Small intestine (tissue), 7 donors: ENCODE data around the gene FSIP1. TPM values are rescaled to one million over a fixed set of nuclear protein-coding genes. Genes with fewer than 3 reads are reported as not detected.

Experiments
- DNase-seq, 2 donors: peaks; one replicate each; pipeline versions ENCODE4 v3.0.0 to v3.0.0-alpha.2; 2013
- FAIRE-seq: peaks from 2 replicates; lab custom pipeline; 2012; peaks lifted over from hg19 to GRCh38; lab: Jason Lieb, UNC
- H3K27ac ChIP-seq, 3 donors: one replicate each; pipeline ENCODE4 v1.5.1; 2013; ENCODE audit warnings: low read length in 2 of 3, mild to moderate bottlenecking in 2 of 3, control low read depth in 1 of 3, inconsistent platforms in 1 of 3, low read depth in 1 of 3, moderate library complexity in 1 of 3
- H3K27me3 ChIP-seq, 3 donors: one replicate each; pipeline ENCODE4 v1.6.1; 2013; ENCODE audit warnings: low read length in 3 of 3, inconsistent platforms in 1 of 3; ENCODE audit not compliant: control insufficient read depth in 3 of 3, insufficient read depth in 3 of 3
- H3K36me3 ChIP-seq, 3 donors: one replicate each; pipeline ENCODE4 v1.6.1; 2013; ENCODE audit warnings: low read length in 3 of 3, inconsistent platforms in 1 of 3, low read depth in 1 of 3, mild to moderate bottlenecking in 1 of 3, moderate library complexity in 1 of 3; ENCODE audit not compliant: control insufficient read depth in 3 of 3, insufficient read depth in 2 of 3
- H3K4me1 ChIP-seq, 3 donors: one replicate each; pipeline ENCODE4 v1.6.1; 2013; ENCODE audit warnings: low read length in 2 of 3, inconsistent platforms in 1 of 3, low read depth in 1 of 3, mild to moderate bottlenecking in 1 of 3, moderate library complexity in 1 of 3; ENCODE audit not compliant: control insufficient read depth in 3 of 3, insufficient read depth in 2 of 3
- H3K4me3 ChIP-seq, 3 donors: one replicate each; pipeline ENCODE4 v1.5.1; 2013; ENCODE audit warnings: low read length in 3 of 3, control low read depth in 1 of 3, inconsistent platforms in 1 of 3, low read depth in 1 of 3, mild to moderate bottlenecking in 1 of 3, moderate library complexity in 1 of 3
- H3K9me3 ChIP-seq, 2 donors: one replicate each; pipeline ENCODE4 v1.6.1; 2013; ENCODE audit warnings: low read depth in 1 of 2, low read length in 1 of 2; ENCODE audit not compliant: control insufficient read depth in 2 of 2, insufficient read depth in 1 of 2
- WGBS, 3 donors: extraction: QIAGEN DNeasy Blood & Tissue Kit; methylation state at CpG; one replicate each; pipeline ENCODE4 v1.1.7; 2013; 5-methylcytosine and 5-hydroxymethylcytosine counted together
- polyA plus RNA-seq, 4 donors: library from polyadenylated mRNA; stranded (reverse) in 3 of 4; unstranded in 1 of 4; fragments of 200-250 nt in 3 of 4; fragments of 120-200 nt in 1 of 4; gene quantifications; one replicate each; pipeline versions ENCODE4 v1.2.1 to v1.2.3, GENCODE V29; 2013
- donor health status: healthy with polysubstance abuse.
- donor health status: control.
- donor health status: control.
- donor health status: Bipolar disorder and iron deficiency.
- donor health status: healthy.

Gene FSIP1
- polyA plus RNA-seq, 4 donors, result 0.12 to 0.72 TPM; not detected in 2

DNA sequence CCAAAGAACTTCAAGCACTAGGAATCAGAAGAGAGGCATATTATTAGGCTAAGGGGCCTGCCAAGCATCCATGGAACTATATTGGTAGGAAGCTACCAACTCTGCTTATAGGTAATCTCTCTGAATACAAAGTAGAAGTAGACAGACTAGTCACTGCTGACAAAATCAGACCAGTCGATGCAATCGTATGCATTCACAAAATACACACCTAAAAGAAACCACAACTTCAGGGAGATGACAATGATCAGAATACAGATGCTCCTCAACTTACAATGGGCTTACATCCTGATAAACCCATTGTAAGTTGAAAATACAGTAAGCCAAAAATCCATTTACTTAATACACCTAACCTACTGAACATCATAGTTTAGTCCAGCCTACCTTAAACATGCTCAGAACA, 94.7 kb downstream of the FSIP1 start:
- FAIRE-seq (no peak), DNase-seq (no peak)
- Histone ChIP-seq H3K9me3 (no peaks in the 10 kb centered on the region), H3K27me3 (no peaks in the 10 kb centered on the region), H3K4me1 (peaks cover 0 to 3% (median 0%) of the 10 kb centered on the region in 3 donors), H3K27ac (no peak overlapping the region), H3K4me3 (no peak overlapping the region), H3K36me3 (no peaks in the 10 kb centered on the region)
- 85 to 90% (median 89%) methylated on average over 2 of the region's 2 CpGs for WGBS, 3 donors

DNA sequence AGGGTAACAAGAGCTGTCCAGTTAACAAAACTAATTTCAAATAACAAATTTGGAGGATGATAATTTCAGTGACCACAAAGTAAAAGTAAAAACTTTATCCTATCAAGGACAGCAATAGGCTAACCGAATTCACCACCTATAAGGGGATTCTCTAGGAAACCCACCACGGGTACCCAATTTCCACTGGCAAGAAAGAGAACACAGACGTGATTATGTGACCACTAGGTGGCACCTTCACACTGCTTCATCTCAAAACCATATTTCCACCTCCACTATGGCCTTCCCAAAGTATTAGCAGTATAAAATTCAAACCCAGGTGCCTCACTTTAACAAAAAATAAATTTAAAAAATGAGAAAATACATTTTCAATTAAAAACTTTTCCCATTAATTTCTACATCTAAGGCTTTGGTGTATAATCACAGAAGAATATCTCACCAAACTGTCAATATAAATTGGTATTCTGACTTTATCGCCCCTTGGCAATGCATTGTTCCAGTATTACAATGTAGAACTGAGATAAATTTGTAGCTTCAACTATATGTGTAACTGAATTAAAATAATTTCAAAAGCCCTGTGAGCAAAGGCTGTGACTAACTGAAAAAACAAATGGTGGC, 96.5 kb downstream of the FSIP1 start:
- WGBS, 3 donors, result 24 to 26% (median 25%) methylated on average over 4 of the region's 4 CpGs
- DNase-seq (peak; percentile 46 to 67), FAIRE-seq (no peak)
- H3K4me3 ChIP-seq, result no peak overlapping the region
- no peaks in the 10 kb centered on the region for H3K9me3 ChIP-seq
- peaks cover 0 to 2% (median 0%) of the 10 kb centered on the region in 3 donors for H3K27me3 ChIP-seq
- no peaks in the 10 kb centered on the region for H3K36me3 ChIP-seq
- no peak overlapping the region for H3K27ac ChIP-seq
- no peaks in the 10 kb centered on the region for H3K4me1 ChIP-seq

DNA sequence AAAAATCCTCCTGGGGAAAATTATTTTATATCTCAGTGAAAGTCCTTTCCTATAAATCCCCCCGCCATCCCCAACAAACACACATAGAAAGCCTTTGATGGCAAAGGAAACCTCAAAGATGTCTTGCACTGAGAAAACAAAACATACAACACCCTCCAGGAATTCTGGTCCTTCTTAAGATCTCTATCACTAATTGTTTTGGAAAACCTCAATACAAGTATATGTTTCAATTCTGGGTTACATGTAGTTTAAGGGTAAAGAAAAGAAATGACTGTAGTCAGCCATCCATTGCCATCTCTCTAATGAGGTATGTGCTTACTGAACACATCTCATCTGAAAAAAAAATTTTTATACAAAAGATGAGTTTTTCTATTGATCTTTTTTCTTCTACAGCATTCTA, 97.3 kb downstream of the FSIP1 start:
- 90 to 97% (median 96%) methylated on average over 1 of the region's 1 CpG for WGBS, 3 donors
- peaks cover 0 to 2% (median 0%) of the 10 kb centered on the region in 3 donors for H3K27me3 ChIP-seq
- no peak overlapping the region for H3K4me3 ChIP-seq
- no peaks in the 10 kb centered on the region for H3K9me3 ChIP-seq
- FAIRE-seq, result no peak
- H3K36me3 ChIP-seq, result no peaks in the 10 kb centered on the region
- no peaks in the 10 kb centered on the region for H3K4me1 ChIP-seq
- no peak overlapping the region for H3K27ac ChIP-seq
- no peak for DNase-seq

DNA sequence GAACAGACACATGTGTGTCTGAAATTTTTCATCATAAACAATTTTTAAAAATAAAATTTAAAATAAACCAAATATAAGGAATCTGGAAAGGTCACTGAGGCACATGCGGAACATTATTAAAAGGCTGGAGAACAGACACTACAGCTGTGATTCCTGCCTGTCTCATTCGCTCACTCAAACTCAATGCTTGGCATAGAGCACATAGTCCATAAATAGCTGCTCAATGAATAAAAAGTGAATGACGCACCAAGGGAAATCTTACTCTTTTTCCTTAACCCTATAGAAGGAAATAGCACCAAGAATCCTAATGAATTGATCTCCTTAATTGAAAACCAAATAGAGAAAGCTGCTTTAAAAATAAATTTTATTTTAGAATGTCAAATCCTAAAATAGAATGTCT, 98.4 kb downstream of the FSIP1 start:
- H3K4me1 ChIP-seq, result no peaks in the 10 kb centered on the region
- no peaks in the 10 kb centered on the region for H3K36me3 ChIP-seq
- no peak for DNase-seq
- no peak for FAIRE-seq
- no peak overlapping the region for H3K27ac ChIP-seq
- no peaks in the 10 kb centered on the region for H3K9me3 ChIP-seq
- 53 to 61% (median 60%) methylated on average over 3 of the region's 3 CpGs for WGBS, 3 donors
- H3K27me3 ChIP-seq, result peaks cover 0 to 2% (median 0%) of the 10 kb centered on the region in 3 donors
- H3K4me3 ChIP-seq, result no peak overlapping the region

DNA sequence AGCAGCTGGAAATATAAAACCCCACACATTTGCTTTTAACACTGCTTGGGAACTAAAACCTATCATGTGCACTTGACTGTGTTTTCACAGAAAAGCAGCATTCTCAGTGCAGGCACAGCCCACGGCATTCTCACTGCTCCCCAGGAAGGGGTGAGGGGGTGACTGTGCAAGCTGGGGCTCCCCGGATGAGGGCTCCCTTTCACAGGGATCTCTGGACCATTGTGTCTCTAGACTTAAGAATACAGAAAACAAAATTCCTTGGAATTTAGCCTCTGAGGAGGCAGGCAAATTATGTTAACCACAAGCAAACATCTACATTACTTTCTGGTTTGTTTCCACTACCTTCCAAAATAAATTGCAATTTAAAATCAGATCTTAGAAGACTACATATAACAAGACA, 100.3 kb downstream of the FSIP1 start:
- Histone ChIP-seq H3K27me3 (peaks cover 0 to 2% (median 0%) of the 10 kb centered on the region in 3 donors), H3K4me3 (no peak overlapping the region), H3K4me1 (no peaks in the 10 kb centered on the region), H3K36me3 (no peaks in the 10 kb centered on the region), H3K9me3 (no peaks in the 10 kb centered on the region), H3K27ac (no peak overlapping the region)
- FAIRE-seq (no peak), DNase-seq (no peak)
- WGBS, 3 donors, result 77 to 91% (median 84%) methylated on average over 2 of the region's 2 CpGs

DNA sequence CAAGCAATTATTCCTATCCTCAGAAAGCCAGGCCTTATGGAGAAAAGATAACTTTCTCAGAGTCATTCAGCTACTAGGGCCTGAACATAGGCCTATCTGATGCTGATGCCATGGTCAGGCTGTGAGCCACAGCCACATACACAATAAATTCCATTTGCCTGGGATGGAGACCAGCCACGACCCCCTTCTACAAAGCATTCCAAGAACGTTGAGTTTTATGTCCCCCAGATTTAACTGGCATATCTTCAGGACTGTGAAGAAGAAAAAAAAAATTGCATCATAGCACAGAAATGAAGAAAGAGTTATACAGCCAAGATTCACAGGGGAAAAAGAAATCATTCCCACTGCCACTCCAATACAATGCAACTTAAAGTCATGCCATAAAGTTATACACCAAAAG, 101.8 kb downstream of the FSIP1 start:
- peaks cover 0 to 2% (median 0%) of the 10 kb centered on the region in 3 donors for H3K27me3 ChIP-seq
- no peaks in the 10 kb centered on the region for H3K9me3 ChIP-seq
- H3K4me3 ChIP-seq, result no peak overlapping the region
- H3K36me3 ChIP-seq, result no peaks in the 10 kb centered on the region
- FAIRE-seq (no peak), DNase-seq (no peak)
- WGBS, 3 donors, result 55 to 78% (median 69%) methylated on average over 2 of the region's 2 CpGs
- H3K27ac ChIP-seq, result no peak overlapping the region
- H3K4me1 ChIP-seq, result no peaks in the 10 kb centered on the region

DNA sequence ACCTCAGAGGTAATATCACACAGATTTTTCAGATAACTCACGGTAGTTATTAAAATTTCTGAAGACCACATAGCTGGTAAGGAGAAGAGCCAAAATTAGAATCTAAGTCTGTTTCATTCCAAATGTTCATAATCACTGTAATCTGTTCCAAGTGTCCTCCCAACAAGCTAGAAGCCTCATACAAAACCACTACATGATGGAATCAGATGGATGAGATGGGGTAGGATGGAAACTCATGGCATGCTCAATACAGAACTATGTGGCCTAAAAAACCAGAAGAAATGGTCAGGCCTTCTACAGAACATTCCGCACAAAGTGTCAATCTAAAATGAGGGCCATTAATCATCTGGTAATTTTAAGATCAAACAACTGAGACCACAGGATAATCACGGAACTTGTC, 110.0 kb downstream of the FSIP1 start:
- Histone ChIP-seq H3K4me3 (no peak overlapping the region), H3K9me3 (no peaks in the 10 kb centered on the region), H3K27ac (no peak overlapping the region), H3K36me3 (no peaks in the 10 kb centered on the region), H3K27me3 (no peaks in the 10 kb centered on the region), H3K4me1 (no peaks in the 10 kb centered on the region)
- WGBS, 3 donors, result 85 to 94% (median 88%) methylated on average over 3 of the region's 3 CpGs
- FAIRE-seq (no peak), DNase-seq (no peak)

DNA sequence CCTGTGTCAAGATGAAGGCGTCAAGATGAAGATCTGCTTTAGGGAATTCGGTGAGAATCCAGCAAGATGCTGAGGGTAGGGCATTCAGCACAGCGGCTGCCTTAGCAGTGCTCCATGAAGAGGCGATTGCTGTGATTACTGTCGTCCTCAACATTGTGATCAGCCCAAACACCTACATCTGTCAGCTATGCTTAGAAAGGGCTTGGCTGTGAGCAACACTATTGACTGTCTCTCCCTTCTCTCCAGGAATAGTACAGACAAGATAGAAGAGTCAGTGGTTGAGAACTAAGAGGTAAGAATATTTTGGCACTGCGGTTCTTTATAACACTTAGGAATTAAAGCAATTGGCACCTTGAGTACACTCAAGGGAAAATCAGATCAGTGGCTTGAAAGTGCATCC, 110.5 kb downstream of the FSIP1 start:
- H3K9me3 ChIP-seq, result no peaks in the 10 kb centered on the region
- 87 to 92% (median 91%) methylated on average over 6 of the region's 6 CpGs for whole genome bisulfite sequencing, 3 donors
- FAIRE-seq (no peak), DNase-seq (no peak)
- no peak overlapping the region for H3K27ac ChIP-seq
- no peak overlapping the region for H3K4me3 ChIP-seq
- no peaks in the 10 kb centered on the region for H3K27me3 ChIP-seq
- H3K4me1 ChIP-seq, result no peaks in the 10 kb centered on the region
- H3K36me3 ChIP-seq, result no peaks in the 10 kb centered on the region

DNA sequence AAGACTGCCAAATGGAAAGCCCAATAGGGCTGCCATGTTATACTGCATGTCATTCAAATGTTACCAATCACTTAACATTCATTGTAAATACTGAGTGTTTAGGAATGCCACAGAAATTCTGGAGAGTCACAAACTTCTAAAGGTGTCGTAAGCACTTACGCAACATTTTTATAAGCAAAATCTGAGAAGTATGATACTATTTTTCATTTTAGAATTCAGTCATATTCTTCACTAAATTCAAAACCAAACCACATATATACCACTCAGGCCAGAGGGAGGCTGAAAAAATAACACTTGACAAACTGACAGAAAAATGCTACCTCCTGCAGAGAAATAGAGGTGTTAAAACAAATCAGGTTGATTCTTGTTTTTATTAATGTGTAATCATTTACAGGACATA, 112.0 kb downstream of the FSIP1 start:
- H3K27me3 ChIP-seq, result no peaks in the 10 kb centered on the region
- H3K36me3 ChIP-seq, result no peaks in the 10 kb centered on the region
- H3K4me3 ChIP-seq, result no peak overlapping the region
- no peaks in the 10 kb centered on the region for H3K4me1 ChIP-seq
- FAIRE-seq, result no peak
- H3K9me3 ChIP-seq, result no peaks in the 10 kb centered on the region
- no peak overlapping the region for H3K27ac ChIP-seq
- DNase-seq, result no peak
- 95 to 100% (median 97%) methylated on average over 2 of the region's 2 CpGs for WGBS, 3 donors
